Fibroblast of mammary gland (primary cell): ENCODE measurements around the gene TAAR2.

ENCODE experiments used
- DNase-seq: peaks from one replicate; pipeline ENCODE4 v3.0.0-alpha.2; 2010; ENCODE audit warnings: low read depth
- H3K4me3 ChIP-seq: 2 replicates; pipeline ENCODE4 v1.5.1; 2011; ENCODE audit warnings: low read depth, mild to moderate bottlenecking, low read length, moderate library complexity; ENCODE audit not compliant: control insufficient read depth
- TF ChIP-seq, protein P1 (sequence below): conservative IDR thresholded peaks from 2 replicates; pipeline ENCODE4 v1.5.1; 2011; ENCODE audit warnings: low read depth, low read length, inconsistent platforms; ENCODE audit not compliant: control insufficient read depth, insufficient read depth

The TAAR2 gene

DNA sequence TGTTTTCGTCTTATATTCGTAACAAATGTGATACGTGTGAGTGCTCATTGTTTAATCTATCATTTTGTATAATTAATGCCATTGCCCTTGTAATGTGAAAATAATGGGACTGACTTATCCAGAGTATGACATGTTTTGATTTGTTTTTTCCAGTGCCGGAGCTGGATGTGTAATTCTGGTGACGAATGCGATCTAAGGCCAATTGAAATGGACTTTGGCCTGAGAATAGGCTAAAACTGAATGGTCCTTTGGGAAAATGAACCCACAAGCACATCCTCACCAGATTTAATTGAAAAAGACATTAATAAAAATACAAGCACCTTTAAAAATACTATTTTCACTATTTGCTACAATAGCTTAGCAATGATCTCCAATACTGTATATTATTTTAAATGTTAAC, 27.9 kb downstream of the TAAR2 start:
- H3K4me3 ChIP-seq, result no peak overlapping the region
- DNase-seq, result no peak
- TF ChIP-seq, protein P1, sequence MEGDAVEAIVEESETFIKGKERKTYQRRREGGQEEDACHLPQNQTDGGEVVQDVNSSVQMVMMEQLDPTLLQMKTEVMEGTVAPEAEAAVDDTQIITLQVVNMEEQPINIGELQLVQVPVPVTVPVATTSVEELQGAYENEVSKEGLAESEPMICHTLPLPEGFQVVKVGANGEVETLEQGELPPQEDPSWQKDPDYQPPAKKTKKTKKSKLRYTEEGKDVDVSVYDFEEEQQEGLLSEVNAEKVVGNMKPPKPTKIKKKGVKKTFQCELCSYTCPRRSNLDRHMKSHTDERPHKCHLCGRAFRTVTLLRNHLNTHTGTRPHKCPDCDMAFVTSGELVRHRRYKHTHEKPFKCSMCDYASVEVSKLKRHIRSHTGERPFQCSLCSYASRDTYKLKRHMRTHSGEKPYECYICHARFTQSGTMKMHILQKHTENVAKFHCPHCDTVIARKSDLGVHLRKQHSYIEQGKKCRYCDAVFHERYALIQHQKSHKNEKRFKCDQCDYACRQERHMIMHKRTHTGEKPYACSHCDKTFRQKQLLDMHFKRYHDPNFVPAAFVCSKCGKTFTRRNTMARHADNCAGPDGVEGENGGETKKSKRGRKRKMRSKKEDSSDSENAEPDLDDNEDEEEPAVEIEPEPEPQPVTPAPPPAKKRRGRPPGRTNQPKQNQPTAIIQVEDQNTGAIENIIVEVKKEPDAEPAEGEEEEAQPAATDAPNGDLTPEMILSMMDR, result no peak

DNA sequence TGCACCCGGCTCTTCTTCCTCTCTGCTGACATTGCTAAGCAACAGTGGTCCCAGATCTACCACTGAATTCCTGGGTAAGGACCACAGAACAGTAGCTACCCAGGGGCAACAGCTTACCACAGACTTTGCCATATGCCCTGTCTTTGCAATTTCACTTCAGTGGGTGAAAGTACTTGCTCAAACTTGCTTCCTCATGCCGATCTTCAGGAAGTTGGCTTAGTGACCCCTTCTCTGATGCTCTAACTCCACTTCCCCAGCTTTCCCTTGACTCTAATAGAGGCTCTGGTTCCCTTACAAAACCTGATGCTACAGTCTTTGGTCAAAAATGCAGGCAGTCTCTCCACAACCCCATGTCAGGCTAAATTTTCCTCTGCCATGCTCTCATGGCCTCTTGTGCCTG, 31.2 kb downstream of the TAAR2 start:
- H3K4me3 ChIP-seq, result no peak overlapping the region
- DNase-seq, result no peak
- TF ChIP-seq, protein P1, result no peak

DNA sequence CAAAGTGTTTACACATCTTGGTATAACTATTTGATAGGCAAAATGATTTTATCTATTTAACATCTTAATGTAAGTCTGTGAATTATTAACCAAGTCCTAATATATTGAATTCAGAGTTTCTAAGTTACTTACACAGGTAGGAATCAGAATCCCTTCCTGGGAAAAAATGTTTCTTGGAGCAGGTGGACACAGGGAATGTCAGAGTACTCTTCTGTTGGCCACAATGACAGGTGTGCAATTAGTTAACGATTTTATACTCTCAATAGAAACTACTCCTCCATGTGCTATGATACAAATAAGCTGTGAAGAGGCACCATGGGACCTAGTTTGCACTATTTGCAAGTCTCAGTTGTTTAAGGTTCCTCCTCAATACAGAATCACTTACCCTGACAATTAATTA, 33.7 kb downstream of the TAAR2 start:
- TF ChIP-seq, protein P1, result no peak
- H3K4me3 ChIP-seq, result no peak overlapping the region
- DNase-seq, result no peak

DNA sequence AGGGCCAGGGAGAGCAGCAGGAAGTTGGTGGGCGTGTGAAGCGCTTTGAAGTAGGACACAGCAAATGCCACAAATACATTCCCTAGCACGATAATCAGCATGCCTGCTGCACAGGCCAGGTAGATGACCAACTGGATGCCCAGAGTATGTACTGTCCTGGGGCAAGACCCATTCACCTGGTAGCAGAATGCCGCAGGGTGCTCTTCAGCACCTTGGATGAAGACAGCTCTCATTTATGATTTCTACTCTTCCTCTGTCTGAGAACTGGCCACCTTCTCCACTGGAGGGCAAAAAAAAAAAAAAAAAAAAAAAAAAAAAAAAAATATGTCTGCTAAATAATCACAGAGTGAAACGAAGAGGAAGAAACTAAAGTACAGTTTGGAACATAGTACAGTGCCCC, 34.6 kb downstream of the TAAR2 start, which contains the start of gene TAAR5:
TSS of gene TAAR5 (minus strand) at position 288 of the 400 bp plus-strand sequence. CDS start at position 233, 55 bp downstream.
- H3K4me3 ChIP-seq, result no peak within 1 kb of the TSS
- no peak for DNase-seq
- TF ChIP-seq, protein P1, result no peak

DNA sequence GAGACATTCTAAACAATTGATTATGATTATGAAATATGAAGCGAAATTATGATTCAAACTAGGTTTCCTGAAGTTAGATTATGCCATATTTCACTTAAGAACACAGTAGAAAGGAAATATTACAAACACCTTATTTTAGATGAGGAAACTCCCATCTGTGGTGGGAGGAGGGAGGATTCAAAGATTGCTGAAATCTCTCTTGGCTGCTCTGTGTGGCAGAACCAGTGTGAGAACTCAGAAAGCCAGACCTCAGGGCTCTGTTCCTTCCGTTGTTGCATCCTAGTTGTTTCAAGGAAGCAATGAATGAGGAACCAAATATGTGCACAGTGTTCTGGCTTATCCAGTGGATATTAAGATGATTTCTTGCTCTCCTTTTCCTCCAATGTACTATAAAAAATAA, 36.7 kb downstream of the TAAR2 start:
- TF ChIP-seq, protein P1, result no peak
- H3K4me3 ChIP-seq, result no peak overlapping the region
- no peak for DNase-seq

DNA sequence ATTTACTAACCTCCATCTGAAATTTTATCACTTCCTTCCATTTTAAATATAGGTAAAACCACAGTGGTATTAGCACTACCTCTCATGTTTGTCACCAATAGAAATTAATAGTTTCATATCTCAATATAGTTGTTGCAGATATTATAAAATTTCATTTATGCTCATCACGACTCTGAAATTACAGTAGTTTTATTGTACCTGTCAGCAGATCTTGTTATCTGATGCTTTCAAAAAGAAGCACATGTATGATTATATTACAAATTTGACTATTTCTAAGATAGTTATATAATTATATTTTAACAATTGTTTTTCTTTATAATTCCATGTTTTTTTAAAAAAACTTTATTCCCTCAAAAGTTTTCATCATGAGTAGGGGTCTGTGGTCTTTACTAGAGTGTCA, 39.4 kb downstream of the TAAR2 start:
- no peak for DNase-seq
- H3K4me3 ChIP-seq, result no peak overlapping the region
- TF ChIP-seq, protein P1, result no peak

DNA sequence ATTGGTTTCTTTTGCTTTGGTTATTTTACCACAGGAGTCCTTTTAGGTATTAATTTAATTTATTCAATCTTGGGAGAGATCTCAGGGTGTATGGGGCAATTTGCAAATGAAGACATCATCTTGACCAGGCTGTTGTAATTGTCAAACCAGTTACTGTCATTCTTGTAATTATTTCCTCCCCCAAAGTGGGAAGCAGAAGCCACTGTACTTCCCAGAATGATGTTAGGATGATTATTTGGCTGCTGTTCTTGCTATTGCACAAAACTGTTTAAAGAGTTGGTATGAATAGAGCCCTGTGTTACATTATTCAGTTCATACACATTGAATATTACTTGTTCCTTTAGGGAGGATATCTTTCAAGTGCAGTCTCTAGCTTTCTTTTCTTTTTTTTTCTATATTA, 52.3 kb downstream of the TAAR2 start:
- DNase-seq, result no peak
- TF ChIP-seq, protein P1, result no peak

More for the DNA sequence above, 52.3 kb downstream of the TAAR2 start:
- no peak overlapping the region for H3K4me3 ChIP-seq
